Aorta (tissue), 5 donors: ENCODE data around the gene SLC22A23. TPM values are rescaled to one million over a fixed set of nuclear protein-coding genes. Genes with fewer than 3 reads are reported as not detected.

Experiments
- ATAC-seq: fragments of 200-7000 bp; cut with Tn5 transposase; one replicate; pipeline ENCODE4 v1.9.1; 2022; ENCODE audit warnings: moderate library complexity; ENCODE audit not compliant: low FRiP score
- DNase-seq, 2 donors: peaks; one replicate each; pipeline ENCODE4 v3.0.0-alpha.2; 2020
- H3K27ac ChIP-seq, 2 donors: one replicate each; pipeline ENCODE4 v1.5.1; 2013; ENCODE audit warnings: low read length in 2 of 2, mild to moderate bottlenecking in 2 of 2, moderate library complexity in 2 of 2, control low read depth in 1 of 2, inconsistent platforms in 1 of 2, low read depth in 1 of 2
- H3K27me3 ChIP-seq, 2 donors: one replicate each; pipeline ENCODE4 v1.6.1; 2013; ENCODE audit warnings: control low read depth in 1 of 2, low read length in 1 of 2, mild to moderate bottlenecking in 1 of 2, moderate library complexity in 1 of 2; ENCODE audit not compliant: insufficient read depth in 2 of 2, control insufficient read depth in 1 of 2
- H3K36me3 ChIP-seq, 2 donors: one replicate each; pipeline ENCODE4 v1.6.1; 2013; ENCODE audit warnings: control low read depth in 1 of 2, low read length in 1 of 2, mild to moderate bottlenecking in 1 of 2; ENCODE audit not compliant: insufficient read depth in 2 of 2, control insufficient read depth in 1 of 2
- H3K4me1 ChIP-seq, 2 donors: one replicate each; pipeline ENCODE4 v1.6.1; 2013; ENCODE audit warnings: low read length in 2 of 2, control low read depth in 1 of 2, mild to moderate bottlenecking in 1 of 2, moderate library complexity in 1 of 2; ENCODE audit not compliant: insufficient read depth in 2 of 2, control insufficient read depth in 1 of 2
- H3K4me3 ChIP-seq, 2 donors: one replicate each; pipeline ENCODE4 v1.5.1; 2013; ENCODE audit warnings: low read length in 2 of 2, control low read depth in 1 of 2, mild to moderate bottlenecking in 1 of 2
- H3K9me3 ChIP-seq: one replicate; pipeline ENCODE4 v1.6.1; 2013; ENCODE audit warnings: mild to moderate bottlenecking, low read length; ENCODE audit not compliant: control insufficient read depth
- WGBS, 2 donors: extraction: QIAGEN DNeasy Blood & Tissue Kit; methylation state at CpG; one replicate each; pipeline ENCODE4 v1.1.7; 2013; 5-methylcytosine and 5-hydroxymethylcytosine counted together
- intact Hi-C, 2 donors: fragments of 100-400 bp; cut with DNase I; formaldehyde crosslinking; loops; one replicate each; pipeline versions ENCODE4 v1.14.2 to v1.15.0; 2022
- polyA plus RNA-seq, 2 donors: library from polyadenylated mRNA; stranded (reverse); fragments of 200-250 nt; gene quantifications; one replicate each; pipeline ENCODE4 v1.2.3, GENCODE V29; 2013
- total RNA-seq, 2 donors: library from RNA; stranded (reverse); fragmentation: NEBNext Ultra II Directional; extraction: Animal tissue kit (Norgen Biotek cat#: 25700); gene quantifications; one replicate each; pipeline ENCODE4 v1.2.1, GENCODE V29; 2021
- donor health status: healthy with polysubstance abuse.
- donor health status: Bipolar disorder and iron deficiency.
- donor health status: DM: no; HTN: no; CAD: no.
- donor health status: DM: no; HTN: no; CAD: no.
- donor health status: DM: yes; HTN: yes; CAD: no.

The SLC22A23 gene
- total and polyA plus RNA-seq, 4 donors = 1.5 to 9.4 (median 4.3) TPM

GRCh38 chr6:3377536-3378397, 79.1 kb downstream of the SLC22A23 start:
- Histone ChIP-seq H3K27ac (no peak overlapping the region), H3K4me1 (no peaks in the 10 kb centered on the region), H3K36me3 (no peaks in the 10 kb centered on the region), H3K27me3 (no peaks in the 10 kb centered on the region), H3K4me3 (no peak overlapping the region), H3K9me3 (no peaks in the 10 kb centered on the region)
- DNase-seq (peak in 1 of 2 donors; percentile 22), ATAC-seq (no peak)
- intact Hi-C loops = no loop called here
- 94 to 95% methylated on average over 17 of the region's 17 CpGs for WGBS, 2 donors

DNA sequence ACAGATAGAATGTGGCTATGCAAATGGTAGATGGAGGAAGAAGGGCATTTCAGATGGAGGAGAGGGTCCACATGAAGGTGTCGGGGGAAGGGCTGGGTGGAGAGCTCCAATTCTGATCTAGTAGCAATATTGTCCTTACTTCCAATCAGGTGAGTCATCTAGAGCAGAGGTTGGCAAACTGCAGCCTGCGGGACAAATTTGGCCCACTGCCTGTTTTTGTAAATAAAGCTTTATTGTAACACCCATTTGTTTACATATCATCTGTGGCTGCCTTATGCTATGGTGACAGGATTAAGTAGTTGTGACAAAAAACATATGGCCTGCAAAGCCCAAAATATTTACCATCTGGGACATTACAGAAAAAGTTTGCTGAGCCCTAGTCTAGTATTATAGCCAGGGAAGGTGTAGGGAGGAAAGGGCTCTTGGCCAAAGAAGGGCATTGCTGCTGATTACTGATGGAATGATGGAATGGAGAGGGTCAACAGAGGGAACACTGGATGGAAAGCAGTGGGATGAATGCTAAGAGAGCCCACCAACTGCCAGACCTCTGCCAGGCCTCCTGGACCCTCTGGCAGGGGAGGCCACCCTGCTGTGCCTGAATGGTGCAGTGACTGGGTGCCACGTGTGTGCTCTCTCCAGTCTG, 79.8 kb downstream of the SLC22A23 start:
- Histone ChIP-seq H3K4me1 (no peaks in the 10 kb centered on the region), H3K27me3 (no peaks in the 10 kb centered on the region), H3K4me3 (no peak overlapping the region), H3K27ac (no peak overlapping the region), H3K36me3 (no peaks in the 10 kb centered on the region), H3K9me3 (no peaks in the 10 kb centered on the region)
- intact Hi-C loops = no loop called here
- DNase-seq (no peak), ATAC-seq (no peak)
- WGBS, 2 donors = 89 to 93% methylated on average over 3 of the region's 3 CpGs

GRCh38 chr6:3376064-3376463, 80.8 kb downstream of the SLC22A23 start:
- intact Hi-C loops = no loop called here
- Histone ChIP-seq H3K27ac (no peak overlapping the region), H3K27me3 (no peaks in the 10 kb centered on the region), H3K36me3 (no peaks in the 10 kb centered on the region), H3K4me3 (no peak overlapping the region), H3K4me1 (no peaks in the 10 kb centered on the region), H3K9me3 (no peaks in the 10 kb centered on the region)
- ATAC-seq = no peak
- 67 to 68% methylated on average over 8 of the region's 8 CpGs for WGBS, 2 donors
- no peak for DNase-seq

DNA sequence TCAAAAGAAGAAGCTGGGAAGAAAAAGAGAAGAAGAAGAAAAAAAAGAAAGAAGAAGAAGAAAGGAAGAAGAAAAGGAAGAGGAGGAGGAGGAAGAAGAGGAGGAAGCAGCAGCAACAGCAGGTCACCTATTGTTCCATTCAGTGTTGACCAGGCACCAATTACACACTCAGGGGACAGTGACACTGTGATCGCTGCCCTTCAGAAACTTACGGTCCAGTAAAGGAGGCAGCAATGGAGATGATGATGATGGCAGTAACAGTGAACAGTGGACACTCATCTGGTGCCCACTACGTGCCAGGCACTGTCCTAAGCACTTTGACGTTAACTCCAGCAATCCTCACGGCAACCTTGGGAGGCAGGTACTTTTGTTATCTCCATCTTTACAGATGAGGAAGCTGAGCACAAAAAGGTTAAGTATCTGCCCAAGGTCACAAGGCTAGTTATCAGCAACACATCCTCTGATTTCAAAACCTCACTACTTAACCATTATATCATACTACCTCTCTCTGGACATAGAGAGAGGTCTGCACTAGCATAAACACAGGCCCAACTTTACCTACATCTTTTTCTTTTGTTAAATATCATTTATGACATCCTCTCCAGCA, 83.2 kb downstream of the SLC22A23 start:
- ATAC-seq = no peak
- Histone ChIP-seq H3K9me3 (no peaks in the 10 kb centered on the region), H3K4me1 (no peaks in the 10 kb centered on the region), H3K27ac (no peak overlapping the region), H3K4me3 (no peak overlapping the region), H3K27me3 (no peaks in the 10 kb centered on the region), H3K36me3 (no peaks in the 10 kb centered on the region)
- intact Hi-C loops = no loop called here
- WGBS, 2 donors = 89 to 98% methylated on average over 5 of the region's 5 CpGs
- DNase-seq = no peak

GRCh38 chr6:3372912-3373554, 83.8 kb downstream of the SLC22A23 start:
- DNase-seq = peak in 1 of 2 donors; percentile 25
- H3K36me3 ChIP-seq = no peaks in the 10 kb centered on the region
- H3K27ac ChIP-seq = no peak overlapping the region
- no peaks in the 10 kb centered on the region for H3K4me1 ChIP-seq
- 85 to 91% methylated on average over 6 of the region's 6 CpGs for WGBS, 2 donors
- no peaks in the 10 kb centered on the region for H3K9me3 ChIP-seq
- H3K27me3 ChIP-seq = no peaks in the 10 kb centered on the region
- intact Hi-C loops = no loop called here
- no peak overlapping the region for H3K4me3 ChIP-seq
- ATAC-seq = no peak

GRCh38 chr6:3372184-3372846, 84.5 kb downstream of the SLC22A23 start:
- intact Hi-C loops = no loop called here
- Histone ChIP-seq H3K9me3 (no peaks in the 10 kb centered on the region), H3K36me3 (no peaks in the 10 kb centered on the region), H3K27ac (no peak overlapping the region), H3K27me3 (no peaks in the 10 kb centered on the region), H3K4me1 (no peaks in the 10 kb centered on the region), H3K4me3 (no peak overlapping the region)
- DNase-seq = peak in 1 of 2 donors; percentile 46
- ATAC-seq = no peak
- WGBS, 2 donors = 86 to 87% methylated on average over 12 of the region's 12 CpGs

DNA sequence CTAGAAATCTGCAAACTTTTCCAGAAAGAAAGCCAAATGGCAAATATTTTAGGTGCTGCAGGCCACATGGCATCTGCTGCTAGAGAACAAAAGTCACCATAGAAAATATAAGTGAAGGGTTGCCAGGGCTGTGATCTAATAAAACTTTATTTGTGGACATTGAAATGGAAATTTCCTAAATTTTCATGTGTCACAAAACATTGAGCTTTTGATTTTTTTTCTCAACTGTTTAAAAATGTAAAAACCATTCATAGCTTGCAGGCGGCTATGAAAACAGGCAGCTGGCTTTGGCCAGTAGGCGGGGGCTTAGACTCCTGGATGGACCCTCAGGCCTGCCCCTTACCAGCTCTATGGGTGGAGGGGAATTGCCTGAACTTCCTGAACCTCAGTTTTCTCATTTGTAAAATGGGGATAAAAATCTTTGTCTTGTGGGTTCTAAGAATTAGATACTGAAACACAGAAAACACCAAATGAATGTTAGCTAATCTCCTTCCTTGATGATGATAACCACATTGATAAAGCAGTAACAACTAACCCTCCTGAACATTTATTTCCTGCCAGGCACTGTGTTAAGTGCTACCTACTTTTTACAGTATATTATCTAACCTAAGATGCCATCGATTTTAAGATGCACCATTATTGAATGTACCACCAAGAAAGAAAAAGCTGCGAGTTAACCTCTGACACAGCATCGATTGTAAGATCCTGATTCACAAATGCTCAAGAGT, 85.5 kb downstream of the SLC22A23 start:
- H3K36me3 ChIP-seq = no peaks in the 10 kb centered on the region
- WGBS, 2 donors = 94 to 95% methylated on average over 5 of the region's 5 CpGs
- no peak overlapping the region for H3K4me3 ChIP-seq
- H3K9me3 ChIP-seq = no peaks in the 10 kb centered on the region
- no peak overlapping the region for H3K27ac ChIP-seq
- H3K27me3 ChIP-seq = no peaks in the 10 kb centered on the region
- ATAC-seq (no peak), DNase-seq (no peak)
- intact Hi-C loops = no loop called here
- no peaks in the 10 kb centered on the region for H3K4me1 ChIP-seq
